ENCODE data around the gene ADAD1. TPM values are rescaled to one million over a fixed set of nuclear protein-coding genes. Genes with fewer than 3 reads are reported as not detected.

The ADAD1 gene
- total RNA-seq, 1 experiment from 2014 or later = not detected

- BruUV-seq (replicated peaks) = no TSS peak
- Mint-ChIP-seq H3K4me1 (ENCODE audit: insufficient read depth, unreplicated experiment) (no peaks in the 10 kb centered on the region), H3K36me3 (ENCODE audit: insufficient read depth, unreplicated experiment) (no peaks in the 10 kb centered on the region), H3K9me3 (ENCODE audit: unreplicated experiment) (no peaks in the 10 kb centered on the region), H3K27ac (ENCODE audit: low read depth, unreplicated experiment) (no peak overlapping the region), H3K27me3 (ENCODE audit: insufficient read depth, unreplicated experiment) (no peaks in the 10 kb centered on the region), H3K4me3 (ENCODE audit: unreplicated experiment) (no peak overlapping the region)
- intact Hi-C loops (cut with micrococcal nuclease) = no loop called here
- ChIA-PET CTCF (no interaction called here), POLR2A (no interaction called here)
- no peak for TF ChIP-seq CTCF (IDR thresholded peaks at IDR 0.05; ENCODE audit: unreplicated experiment)
- no peak for DNase-seq (ENCODE audit: unreplicated experiment)
These were observed 428 bp downstream of the ADAD1 start for GRCh38 chr4:122379239-122379638.

GRCh38 chr4:122383341-122383740, 4.5 kb downstream of the ADAD1 start:
- DNase-seq (ENCODE audit: unreplicated experiment) = no peak
- H3K4me1 Mint-ChIP-seq (ENCODE audit: insufficient read depth, unreplicated experiment) = no peaks in the 10 kb centered on the region
- H3K36me3 Mint-ChIP-seq (ENCODE audit: insufficient read depth, unreplicated experiment) = no peaks in the 10 kb centered on the region
- no peak overlapping the region for H3K27ac Mint-ChIP-seq (ENCODE audit: low read depth, unreplicated experiment)
- intact Hi-C loops (cut with micrococcal nuclease) = no loop called here
- TF ChIP-seq CTCF (IDR thresholded peaks at IDR 0.05; ENCODE audit: unreplicated experiment) = no peak
- no TSS peak for BruUV-seq (replicated peaks)
- ChIA-PET CTCF (interaction anchor here (0.5 to 0.6 kb wide), 2 partner anchors 8 to 976 kb away, joined by 3 read pairs; no protein-coding TSS in a partner anchor), POLR2A (interaction anchor here (0.6 kb wide), 1 partner anchor 57 kb away, joined by 4 read pairs; no protein-coding TSS in a partner anchor)
- H3K9me3 Mint-ChIP-seq (ENCODE audit: unreplicated experiment) = peaks cover 8% of the 10 kb centered on the region
- H3K4me3 Mint-ChIP-seq (ENCODE audit: unreplicated experiment) = no peak overlapping the region
- no peaks in the 10 kb centered on the region for H3K27me3 Mint-ChIP-seq (ENCODE audit: insufficient read depth, unreplicated experiment)

- ChIA-PET CTCF (no interaction called here), POLR2A (no interaction called here)
- no peak overlapping the region for H3K27ac Mint-ChIP-seq (ENCODE audit: low read depth, unreplicated experiment)
- no peak overlapping the region for H3K4me3 Mint-ChIP-seq (ENCODE audit: unreplicated experiment)
- no peak for TF ChIP-seq CTCF (IDR thresholded peaks at IDR 0.05; ENCODE audit: unreplicated experiment)
- H3K4me1 Mint-ChIP-seq (ENCODE audit: insufficient read depth, unreplicated experiment) = no peaks in the 10 kb centered on the region
- H3K9me3 Mint-ChIP-seq (ENCODE audit: unreplicated experiment) = peaks cover 17% of the 10 kb centered on the region
- no TSS peak for BruUV-seq (replicated peaks)
- intact Hi-C loops (cut with micrococcal nuclease) = no loop called here
- no peaks in the 10 kb centered on the region for H3K36me3 Mint-ChIP-seq (ENCODE audit: insufficient read depth, unreplicated experiment)
- H3K27me3 Mint-ChIP-seq (ENCODE audit: insufficient read depth, unreplicated experiment) = no peaks in the 10 kb centered on the region
- no peak for DNase-seq (ENCODE audit: unreplicated experiment)
These were observed 5.4 kb downstream of the ADAD1 start for GRCh38 chr4:122384245-122384644.

- Mint-ChIP-seq H3K4me3 (ENCODE audit: unreplicated experiment) (no peak overlapping the region), H3K36me3 (ENCODE audit: insufficient read depth, unreplicated experiment) (no peaks in the 10 kb centered on the region), H3K27ac (ENCODE audit: low read depth, unreplicated experiment) (no peak overlapping the region), H3K4me1 (ENCODE audit: insufficient read depth, unreplicated experiment) (no peaks in the 10 kb centered on the region), H3K9me3 (ENCODE audit: unreplicated experiment) (peaks cover 9% of the 10 kb centered on the region), H3K27me3 (ENCODE audit: insufficient read depth, unreplicated experiment) (no peaks in the 10 kb centered on the region)
- no peak for DNase-seq (ENCODE audit: unreplicated experiment)
- intact Hi-C loops (cut with micrococcal nuclease) = no loop called here
- ChIA-PET POLR2A (no interaction called here), CTCF (no interaction called here)
- BruUV-seq (replicated peaks) = no TSS peak
- TF ChIP-seq CTCF (IDR thresholded peaks at IDR 0.05; ENCODE audit: unreplicated experiment) = no peak
These were observed 14.5 kb downstream of the ADAD1 start for GRCh38 chr4:122393276-122393675.
